Muscle layer of colon (tissue), 2 donors: ENCODE data around the gene GPC6.

Experiments
- H3K27ac ChIP-seq: one replicate; pipeline ENCODE4 v1.7.0; 2013; ENCODE audit warnings: low read depth, mild to moderate bottlenecking, low read length, moderate library complexity
- H3K27me3 ChIP-seq, 2 donors: one replicate each; pipeline ENCODE4 v1.7.0; 2013; ENCODE audit warnings: low read length in 2 of 2, mild to moderate bottlenecking in 2 of 2; ENCODE audit not compliant: insufficient read depth in 2 of 2, control insufficient read depth in 1 of 2
- H3K36me3 ChIP-seq: one replicate; pipeline ENCODE4 v1.7.0; 2013; ENCODE audit warnings: mild to moderate bottlenecking, low read length; ENCODE audit not compliant: insufficient read depth
- H3K4me1 ChIP-seq: one replicate; pipeline ENCODE4 v1.7.0; 2013; ENCODE audit warnings: mild to moderate bottlenecking, low read length; ENCODE audit not compliant: insufficient read depth
- H3K4me3 ChIP-seq, 2 donors: one replicate each; pipeline ENCODE4 v1.7.0; 2013; ENCODE audit warnings: low read length in 2 of 2, low read depth in 1 of 2, mild to moderate bottlenecking in 1 of 2, moderate library complexity in 1 of 2
- H3K9ac ChIP-seq: one replicate; pipeline ENCODE4 v1.7.0; 2013; ENCODE audit warnings: low read length
- H3K9me3 ChIP-seq: one replicate; pipeline ENCODE4 v1.7.0; 2013; ENCODE audit warnings: mild to moderate bottlenecking, low read length
- donor health status: abdominal sarcoma.
- donor health status: Adenocarcinoma of cecum.

GPC6 gene

GRCh38 chr13:93700115-93700514, 473.5 kb downstream of the GPC6 start:
- no peak overlapping the region for H3K27ac ChIP-seq
- no peaks in the 10 kb centered on the region for H3K4me1 ChIP-seq
- H3K9me3 ChIP-seq: no peaks in the 10 kb centered on the region
- H3K27me3 ChIP-seq: no peaks in the 10 kb centered on the region
- H3K36me3 ChIP-seq: no peaks in the 10 kb centered on the region
- no peak overlapping the region for H3K4me3 ChIP-seq
- no peak overlapping the region for H3K9ac ChIP-seq

GRCh38 chr13:93708308-93709075, 481.9 kb downstream of the GPC6 start:
- H3K4me1 ChIP-seq: peaks cover 10% of the 10 kb centered on the region
- no peaks in the 10 kb centered on the region for H3K27me3 ChIP-seq
- H3K9me3 ChIP-seq: no peaks in the 10 kb centered on the region
- no peak overlapping the region for H3K9ac ChIP-seq
- H3K4me3 ChIP-seq: no peak overlapping the region
- no peak overlapping the region for H3K27ac ChIP-seq
- H3K36me3 ChIP-seq: no peaks in the 10 kb centered on the region

DNA sequence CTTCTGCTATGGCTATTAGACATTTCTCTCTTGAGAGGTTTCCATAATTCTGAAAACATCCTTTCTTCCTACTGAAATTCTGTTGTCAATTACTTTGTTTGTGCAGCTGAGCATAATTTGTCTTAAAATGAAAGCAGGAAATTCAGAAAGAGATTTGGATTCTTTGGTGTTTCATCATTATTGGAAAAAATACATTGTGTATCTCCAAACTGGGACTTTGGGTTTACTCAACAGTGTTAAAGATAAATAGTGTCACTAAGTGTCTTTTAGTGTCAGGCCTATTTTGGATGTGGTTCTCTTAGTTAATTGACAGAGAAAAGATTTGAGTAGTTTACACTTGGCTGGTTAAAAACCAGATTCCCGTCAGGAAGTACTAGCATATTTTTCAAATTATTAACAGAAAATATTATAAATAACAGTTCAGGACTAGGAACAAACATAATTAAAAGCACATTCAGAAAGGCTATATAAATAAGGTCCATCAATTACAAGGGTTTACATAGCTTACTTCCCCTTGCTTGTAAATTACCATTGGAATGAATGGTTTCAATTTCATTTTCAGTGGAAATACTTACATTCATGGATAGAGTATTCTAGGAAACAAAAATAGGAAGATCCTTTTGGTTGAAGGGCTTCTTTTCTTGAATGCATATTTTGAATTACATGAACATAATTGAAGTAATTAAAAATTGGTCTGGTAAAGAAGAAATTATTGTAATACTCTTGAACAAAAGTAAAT, 483.1 kb downstream of the GPC6 start:
- H3K27ac ChIP-seq: no peak overlapping the region
- no peak overlapping the region for H3K4me3 ChIP-seq
- no peak overlapping the region for H3K9ac ChIP-seq
- no peaks in the 10 kb centered on the region for H3K27me3 ChIP-seq
- peaks cover 10% of the 10 kb centered on the region for H3K4me1 ChIP-seq
- no peaks in the 10 kb centered on the region for H3K36me3 ChIP-seq
- H3K9me3 ChIP-seq: no peaks in the 10 kb centered on the region

GRCh38 chr13:93714171-93714570, 487.6 kb downstream of the GPC6 start:
- H3K27me3 ChIP-seq: no peaks in the 10 kb centered on the region
- no peaks in the 10 kb centered on the region for H3K9me3 ChIP-seq
- no peaks in the 10 kb centered on the region for H3K36me3 ChIP-seq
- H3K9ac ChIP-seq: no peak overlapping the region
- H3K27ac ChIP-seq: no peak overlapping the region
- H3K4me1 ChIP-seq: no peaks in the 10 kb centered on the region
- H3K4me3 ChIP-seq: no peak overlapping the region

DNA sequence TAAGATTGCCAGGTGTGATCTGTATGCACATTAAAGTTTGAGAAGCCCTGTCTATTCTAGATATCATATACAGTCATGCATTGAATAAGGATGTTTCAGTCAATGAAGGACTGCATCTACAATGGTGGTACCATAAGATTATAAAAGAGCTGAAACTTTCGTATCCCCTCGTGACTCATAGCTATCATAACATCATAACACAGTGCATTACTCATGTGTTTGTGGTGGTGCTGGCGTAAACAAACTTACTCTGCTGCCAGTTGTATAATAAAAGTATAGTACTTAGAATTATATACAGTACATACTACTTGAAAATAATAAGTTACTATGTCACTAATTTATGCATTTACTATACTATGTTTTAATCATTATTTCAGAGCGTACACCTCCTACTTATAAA, 489.3 kb downstream of the GPC6 start:
- Histone ChIP-seq H3K9ac (no peak overlapping the region), H3K9me3 (no peaks in the 10 kb centered on the region), H3K27ac (no peak overlapping the region), H3K4me3 (no peak overlapping the region), H3K36me3 (no peaks in the 10 kb centered on the region), H3K4me1 (no peaks in the 10 kb centered on the region), H3K27me3 (no peaks in the 10 kb centered on the region)

GRCh38 chr13:93716623-93717022, 490.0 kb downstream of the GPC6 start:
- Histone ChIP-seq H3K27ac (no peak overlapping the region), H3K9me3 (no peaks in the 10 kb centered on the region), H3K27me3 (no peaks in the 10 kb centered on the region), H3K36me3 (no peaks in the 10 kb centered on the region), H3K4me1 (no peaks in the 10 kb centered on the region), H3K4me3 (no peak overlapping the region), H3K9ac (no peak overlapping the region)

GRCh38 chr13:93721483-93721882, 494.9 kb downstream of the GPC6 start:
- Histone ChIP-seq H3K9me3 (no peaks in the 10 kb centered on the region), H3K36me3 (no peaks in the 10 kb centered on the region), H3K9ac (no peak overlapping the region), H3K27ac (no peak overlapping the region), H3K4me3 (no peak overlapping the region), H3K27me3 (no peaks in the 10 kb centered on the region), H3K4me1 (peaks cover 4% of the 10 kb centered on the region)

DNA sequence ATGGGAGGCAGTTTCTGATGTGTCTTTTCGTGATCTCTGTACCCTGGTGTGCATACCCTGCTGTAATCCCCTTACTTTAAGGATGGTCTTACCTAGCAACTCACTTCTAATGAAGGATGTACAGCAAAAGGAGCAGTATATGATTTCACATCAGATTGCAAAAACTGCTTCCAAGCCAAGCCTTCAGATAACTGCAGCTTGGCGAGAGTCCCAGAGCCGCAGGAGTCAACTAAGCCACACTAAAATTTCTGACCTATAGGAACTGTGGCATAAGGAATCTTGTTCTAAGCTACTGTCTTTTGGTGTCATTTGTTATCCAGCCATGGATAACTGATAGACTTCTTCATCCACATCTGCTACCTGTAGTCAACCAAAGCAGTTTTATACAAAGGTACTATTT, 496.7 kb downstream of the GPC6 start:
- H3K27ac ChIP-seq: no peak overlapping the region

DNA sequence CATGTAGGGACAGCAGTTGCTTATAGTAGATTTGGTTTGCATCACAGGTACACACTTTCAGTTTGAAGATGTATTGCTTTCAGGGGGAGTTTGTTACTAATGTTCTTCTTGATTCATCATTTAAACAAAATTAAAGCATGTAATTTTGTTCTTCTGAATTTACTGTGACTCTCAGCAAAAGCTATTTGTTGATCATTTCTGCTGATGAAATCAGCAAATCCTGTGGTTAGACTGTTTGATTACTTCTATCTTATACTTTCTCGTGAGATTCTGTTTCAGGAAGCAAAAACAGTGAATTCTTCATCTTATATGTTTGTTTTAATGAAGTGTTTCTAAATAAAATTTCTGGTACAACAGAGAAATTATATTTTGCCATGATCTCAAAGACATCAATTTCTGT, 497.6 kb downstream of the GPC6 start:
- no peaks in the 10 kb centered on the region for H3K36me3 ChIP-seq
- H3K27me3 ChIP-seq: no peaks in the 10 kb centered on the region
- peaks cover 6% of the 10 kb centered on the region for H3K4me1 ChIP-seq
- H3K27ac ChIP-seq: no peak overlapping the region
- H3K4me3 ChIP-seq: no peak overlapping the region
- no peak overlapping the region for H3K9ac ChIP-seq
- H3K9me3 ChIP-seq: no peaks in the 10 kb centered on the region

More for the DNA sequence above, 496.7 kb downstream of the GPC6 start:
- Histone ChIP-seq H3K9ac (no peak overlapping the region), H3K27me3 (no peaks in the 10 kb centered on the region), H3K4me1 (peaks cover 6% of the 10 kb centered on the region), H3K9me3 (no peaks in the 10 kb centered on the region), H3K36me3 (no peaks in the 10 kb centered on the region), H3K4me3 (no peak overlapping the region)

DNA sequence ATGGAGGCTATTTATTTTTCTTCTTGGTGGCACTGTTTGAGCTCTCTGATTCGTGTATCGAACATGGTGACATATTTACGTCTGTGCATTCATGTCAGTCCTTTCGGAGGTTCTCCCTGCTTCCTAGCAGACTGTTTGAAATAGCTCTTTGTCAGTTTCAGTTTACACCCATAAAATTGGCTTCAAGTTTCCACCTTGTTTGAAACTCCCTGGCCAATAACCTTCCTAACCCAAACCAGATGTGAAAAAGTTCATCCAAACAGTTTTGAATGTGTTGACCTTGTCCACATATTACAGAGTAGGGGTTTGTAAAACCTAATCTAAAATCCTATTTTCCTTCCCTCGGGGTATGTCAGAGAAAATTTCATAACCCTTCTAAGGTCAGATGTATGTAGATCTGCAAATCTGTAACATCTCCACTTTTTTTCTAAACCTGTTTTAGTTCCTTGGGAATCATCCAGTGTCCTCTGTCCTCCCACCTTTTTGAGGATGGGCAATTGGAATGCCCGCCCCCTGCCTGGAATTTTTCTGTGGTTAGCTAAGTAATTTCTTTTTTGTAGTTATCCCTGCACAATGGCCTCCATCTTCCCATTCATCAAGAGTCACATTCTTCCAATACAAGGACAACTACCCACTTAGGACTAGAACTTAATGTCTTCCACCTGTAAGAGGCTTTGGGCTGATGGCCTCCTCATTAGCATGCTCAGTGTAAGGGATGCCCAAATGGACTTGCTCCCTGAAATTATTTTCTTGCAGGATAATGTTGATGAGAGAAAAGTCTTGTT, 499.8 kb downstream of the GPC6 start:
- no peaks in the 10 kb centered on the region for H3K27me3 ChIP-seq
- H3K9ac ChIP-seq: no peak overlapping the region
- peaks cover 6% of the 10 kb centered on the region for H3K4me1 ChIP-seq
- H3K36me3 ChIP-seq: no peaks in the 10 kb centered on the region
- no peaks in the 10 kb centered on the region for H3K9me3 ChIP-seq
- peak overlapping the region in 1 of 2 donors; percentile 39 for H3K4me3 ChIP-seq
- no peak overlapping the region for H3K27ac ChIP-seq
